ENCODE measurements around the gene RBM15. TPM values are rescaled to one million over a fixed set of nuclear protein-coding genes. Genes with fewer than 3 reads are reported as not detected.

The RBM15 gene
- total RNA-seq, 1 donor, result 38.0 TPM

- DNase-seq (ENCODE audit: insufficient read length, low spot score, missing footprints), result no peak
- H3K36me3 ChIP-seq (ENCODE audit: insufficient read depth, low read length), result no peaks in the 10 kb centered on the region
- no peaks in the 10 kb centered on the region for H4K20me1 ChIP-seq (ENCODE audit: insufficient read depth, low read length)
- H3K4me3 ChIP-seq (ENCODE audit: insufficient read depth, low read length), result no peak overlapping the region
- H3K9me3 ChIP-seq (ENCODE audit: low read depth, low read length), result no peaks in the 10 kb centered on the region
- no peak overlapping the region for H3K4me2 ChIP-seq (ENCODE audit: insufficient read depth, low read length)
- H3K4me1 ChIP-seq (ENCODE audit: insufficient read depth, low read length), result no peaks in the 10 kb centered on the region
- H3K27me3 ChIP-seq (ENCODE audit: insufficient read depth, low read length), result peaks cover 3% of the 10 kb centered on the region
- H2AFZ ChIP-seq (ENCODE audit: low read length), result no peak overlapping the region
- H3K27ac ChIP-seq (ENCODE audit: low read depth, low read length), result no peak overlapping the region
- TF ChIP-seq, protein P1, sequence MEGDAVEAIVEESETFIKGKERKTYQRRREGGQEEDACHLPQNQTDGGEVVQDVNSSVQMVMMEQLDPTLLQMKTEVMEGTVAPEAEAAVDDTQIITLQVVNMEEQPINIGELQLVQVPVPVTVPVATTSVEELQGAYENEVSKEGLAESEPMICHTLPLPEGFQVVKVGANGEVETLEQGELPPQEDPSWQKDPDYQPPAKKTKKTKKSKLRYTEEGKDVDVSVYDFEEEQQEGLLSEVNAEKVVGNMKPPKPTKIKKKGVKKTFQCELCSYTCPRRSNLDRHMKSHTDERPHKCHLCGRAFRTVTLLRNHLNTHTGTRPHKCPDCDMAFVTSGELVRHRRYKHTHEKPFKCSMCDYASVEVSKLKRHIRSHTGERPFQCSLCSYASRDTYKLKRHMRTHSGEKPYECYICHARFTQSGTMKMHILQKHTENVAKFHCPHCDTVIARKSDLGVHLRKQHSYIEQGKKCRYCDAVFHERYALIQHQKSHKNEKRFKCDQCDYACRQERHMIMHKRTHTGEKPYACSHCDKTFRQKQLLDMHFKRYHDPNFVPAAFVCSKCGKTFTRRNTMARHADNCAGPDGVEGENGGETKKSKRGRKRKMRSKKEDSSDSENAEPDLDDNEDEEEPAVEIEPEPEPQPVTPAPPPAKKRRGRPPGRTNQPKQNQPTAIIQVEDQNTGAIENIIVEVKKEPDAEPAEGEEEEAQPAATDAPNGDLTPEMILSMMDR (IDR thresholded peaks at IDR 0.05; ENCODE audit: extremely low read depth, low read depth, low read length), result no peak
- H3K79me2 ChIP-seq (ENCODE audit: insufficient read depth, low read length), result no peaks in the 10 kb centered on the region
These were observed 10.9 kb upstream of the RBM15 start for GRCh38 chr1:110328274-110328673.

GRCh38 chr1:110328700-110329099, 10.5 kb upstream of the RBM15 start:
- Histone ChIP-seq H3K27ac (ENCODE audit: low read depth, low read length) (no peak overlapping the region), H3K4me1 (ENCODE audit: insufficient read depth, low read length) (no peaks in the 10 kb centered on the region), H3K9me3 (ENCODE audit: low read depth, low read length) (no peaks in the 10 kb centered on the region), H3K79me2 (ENCODE audit: insufficient read depth, low read length) (no peaks in the 10 kb centered on the region), H2AFZ (ENCODE audit: low read length) (no peak overlapping the region), H4K20me1 (ENCODE audit: insufficient read depth, low read length) (no peaks in the 10 kb centered on the region), H3K4me2 (ENCODE audit: insufficient read depth, low read length) (no peak overlapping the region), H3K36me3 (ENCODE audit: insufficient read depth, low read length) (no peaks in the 10 kb centered on the region), H3K27me3 (ENCODE audit: insufficient read depth, low read length) (peaks cover 3% of the 10 kb centered on the region), H3K4me3 (ENCODE audit: insufficient read depth, low read length) (no peak overlapping the region)
- TF ChIP-seq, protein P1 (IDR thresholded peaks at IDR 0.05; ENCODE audit: extremely low read depth, low read depth, low read length), result no peak
- no peak for DNase-seq (ENCODE audit: insufficient read length, low spot score, missing footprints)

DNA sequence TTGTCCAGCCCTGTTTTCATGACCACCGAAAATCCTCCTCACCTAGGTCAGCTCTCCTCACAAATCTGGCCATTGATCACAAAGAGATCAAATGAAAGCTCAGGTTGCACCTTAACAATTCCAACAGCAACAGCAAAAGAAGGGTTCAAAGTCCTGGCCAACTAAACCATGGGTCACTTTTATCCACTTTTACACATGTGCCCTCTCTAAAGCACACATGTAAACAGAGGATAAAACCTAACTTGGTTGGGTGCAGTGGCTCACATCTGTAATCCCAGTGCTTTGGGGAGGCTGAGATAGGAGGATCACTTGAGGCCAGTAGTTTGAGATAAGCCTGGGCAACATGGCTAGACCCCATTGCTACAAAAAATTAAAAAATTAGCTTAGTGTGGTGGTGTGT, 3.9 kb upstream of the RBM15 start:
- no peak overlapping the region for H3K4me2 ChIP-seq (ENCODE audit: insufficient read depth, low read length)
- H3K4me1 ChIP-seq (ENCODE audit: insufficient read depth, low read length), result peaks cover 11% of the 10 kb centered on the region
- H3K9me3 ChIP-seq (ENCODE audit: low read depth, low read length), result no peaks in the 10 kb centered on the region
- no peaks in the 10 kb centered on the region for H3K36me3 ChIP-seq (ENCODE audit: insufficient read depth, low read length)
- no peak overlapping the region for H3K27ac ChIP-seq (ENCODE audit: low read depth, low read length)
- no peak overlapping the region for H3K4me3 ChIP-seq (ENCODE audit: insufficient read depth, low read length)
- peaks cover 6% of the 10 kb centered on the region for H4K20me1 ChIP-seq (ENCODE audit: insufficient read depth, low read length)
- no peak overlapping the region for H2AFZ ChIP-seq (ENCODE audit: low read length)
- no peaks in the 10 kb centered on the region for H3K27me3 ChIP-seq (ENCODE audit: insufficient read depth, low read length)
- TF ChIP-seq, protein P1 (IDR thresholded peaks at IDR 0.05; ENCODE audit: extremely low read depth, low read depth, low read length), result no peak
- DNase-seq (ENCODE audit: insufficient read length, low spot score, missing footprints), result no peak
- peaks cover 9% of the 10 kb centered on the region for H3K79me2 ChIP-seq (ENCODE audit: insufficient read depth, low read length)

- Histone ChIP-seq H3K4me3 (ENCODE audit: insufficient read depth, low read length) (no peak overlapping the region), H3K9me3 (ENCODE audit: low read depth, low read length) (no peaks in the 10 kb centered on the region), H4K20me1 (ENCODE audit: insufficient read depth, low read length) (peaks cover 18% of the 10 kb centered on the region), H2AFZ (ENCODE audit: low read length) (no peak overlapping the region), H3K27me3 (ENCODE audit: insufficient read depth, low read length) (no peaks in the 10 kb centered on the region), H3K4me1 (ENCODE audit: insufficient read depth, low read length) (peaks cover 23% of the 10 kb centered on the region), H3K36me3 (ENCODE audit: insufficient read depth, low read length) (peaks cover 10% of the 10 kb centered on the region), H3K4me2 (ENCODE audit: insufficient read depth, low read length) (no peak overlapping the region), H3K79me2 (ENCODE audit: insufficient read depth, low read length) (peaks cover 21% of the 10 kb centered on the region), H3K27ac (ENCODE audit: low read depth, low read length) (no peak overlapping the region)
- TF ChIP-seq, protein P1 (IDR thresholded peaks at IDR 0.05; ENCODE audit: extremely low read depth, low read depth, low read length), result no peak
- no peak for DNase-seq (ENCODE audit: insufficient read length, low spot score, missing footprints)
These were observed 2.7 kb upstream of the RBM15 start for GRCh38 chr1:110336300-110337039.

All from osteoblast (primary cell).